ENCODE results near the gene CARMIL3.
"Not testable (repeated sequence)": the region's sequence is repeated elsewhere in the genome, so short reads cannot be mapped to it uniquely, and the experiment has no call there.

CARMIL3 gene, protein sequence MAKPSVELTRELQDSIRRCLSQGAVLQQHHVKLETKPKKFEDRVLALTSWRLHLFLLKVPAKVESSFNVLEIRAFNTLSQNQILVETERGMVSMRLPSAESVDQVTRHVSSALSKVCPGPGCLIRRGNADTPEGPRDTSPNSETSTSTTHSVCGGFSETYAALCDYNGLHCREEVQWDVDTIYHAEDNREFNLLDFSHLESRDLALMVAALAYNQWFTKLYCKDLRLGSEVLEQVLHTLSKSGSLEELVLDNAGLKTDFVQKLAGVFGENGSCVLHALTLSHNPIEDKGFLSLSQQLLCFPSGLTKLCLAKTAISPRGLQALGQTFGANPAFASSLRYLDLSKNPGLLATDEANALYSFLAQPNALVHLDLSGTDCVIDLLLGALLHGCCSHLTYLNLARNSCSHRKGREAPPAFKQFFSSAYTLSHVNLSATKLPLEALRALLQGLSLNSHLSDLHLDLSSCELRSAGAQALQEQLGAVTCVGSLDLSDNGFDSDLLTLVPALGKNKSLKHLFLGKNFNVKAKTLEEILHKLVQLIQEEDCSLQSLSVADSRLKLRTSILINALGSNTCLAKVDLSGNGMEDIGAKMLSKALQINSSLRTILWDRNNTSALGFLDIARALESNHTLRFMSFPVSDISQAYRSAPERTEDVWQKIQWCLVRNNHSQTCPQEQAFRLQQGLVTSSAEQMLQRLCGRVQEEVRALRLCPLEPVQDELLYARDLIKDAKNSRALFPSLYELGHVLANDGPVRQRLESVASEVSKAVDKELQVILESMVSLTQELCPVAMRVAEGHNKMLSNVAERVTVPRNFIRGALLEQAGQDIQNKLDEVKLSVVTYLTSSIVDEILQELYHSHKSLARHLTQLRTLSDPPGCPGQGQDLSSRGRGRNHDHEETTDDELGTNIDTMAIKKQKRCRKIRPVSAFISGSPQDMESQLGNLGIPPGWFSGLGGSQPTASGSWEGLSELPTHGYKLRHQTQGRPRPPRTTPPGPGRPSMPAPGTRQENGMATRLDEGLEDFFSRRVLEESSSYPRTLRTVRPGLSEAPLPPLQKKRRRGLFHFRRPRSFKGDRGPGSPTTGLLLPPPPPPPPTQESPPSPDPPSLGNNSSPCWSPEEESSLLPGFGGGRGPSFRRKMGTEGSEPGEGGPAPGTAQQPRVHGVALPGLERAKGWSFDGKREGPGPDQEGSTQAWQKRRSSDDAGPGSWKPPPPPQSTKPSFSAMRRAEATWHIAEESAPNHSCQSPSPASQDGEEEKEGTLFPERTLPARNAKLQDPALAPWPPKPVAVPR (N-terminal part only)

DNA sequence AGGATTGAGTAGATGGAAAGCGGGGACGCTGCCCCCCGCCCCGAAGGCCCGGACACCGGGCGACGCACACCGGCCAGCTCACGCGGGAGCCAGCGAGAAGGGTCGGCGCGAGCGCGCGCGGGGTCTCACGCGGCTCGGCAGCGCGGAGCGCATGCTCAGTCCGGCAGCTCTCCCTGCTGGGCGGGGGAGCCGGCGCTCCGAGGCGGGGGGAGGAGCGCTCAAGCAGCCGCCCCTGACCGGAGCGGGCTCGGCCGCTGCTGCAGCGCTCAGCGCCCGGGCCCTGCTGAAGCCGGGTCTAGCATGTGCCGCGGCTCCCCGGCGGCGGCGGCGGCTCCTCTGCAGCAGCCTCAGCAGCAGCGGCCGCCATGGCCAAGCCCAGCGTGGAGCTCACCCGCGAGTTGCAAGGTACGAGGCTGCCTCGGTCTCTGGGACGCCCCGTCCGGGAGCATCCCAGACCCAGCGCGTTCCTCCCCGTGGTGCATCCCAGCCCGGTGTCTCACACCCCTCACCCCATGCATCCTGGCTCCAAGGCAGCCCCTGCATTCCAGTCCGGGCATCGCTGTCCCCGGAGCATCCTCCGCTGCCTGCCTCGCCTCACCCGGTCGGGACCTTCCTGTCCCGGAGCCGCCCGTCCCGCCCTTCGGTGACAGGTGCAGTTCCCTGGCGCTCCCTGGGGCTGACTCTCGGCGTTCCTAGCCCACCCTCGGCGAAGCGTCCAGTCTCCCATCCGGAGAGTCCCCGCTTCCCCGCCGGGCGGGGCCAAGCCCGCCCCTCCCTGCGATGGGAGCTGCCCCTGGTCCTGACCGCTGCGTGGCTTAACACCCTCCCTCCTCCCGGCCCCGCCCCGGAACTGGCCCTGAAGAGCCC is at the start of gene CARMIL3:
TSS of gene CARMIL3 (plus strand) at position 221 of the 867 bp plus-strand sequence. CDS start at position 366, 145 bp downstream.
- Histone ChIP-seq H3K27ac (ENCODE audit: low read length) (peak within 1 kb of the TSS; percentile 66), H3K79me2 (ENCODE audit: low read length) (no peaks in the 10 kb centered on the region), H3K4me2 (ENCODE audit: low read length) (peak within 1 kb of the TSS; percentile 93), H3K4me3 (ENCODE audit: low read length) (peak within 1 kb of the TSS; percentile 91), H3K36me3 (replicated peaks; ENCODE audit: low read depth, low read length) (no peaks in the 10 kb centered on the region), H3K4me1 (ENCODE audit: low read length) (peaks cover 31% of the 10 kb centered on the region), H2AFZ (ENCODE audit: low read depth, low read length) (peak within 1 kb of the TSS; percentile 89), H3K9ac (ENCODE audit: low read length) (peak within 1 kb of the TSS; percentile 96), H3K9me3 (ENCODE audit: insufficient read depth, low read length) (no peaks in the 10 kb centered on the region), H4K20me1 (ENCODE audit: insufficient read depth, low read length) (peaks cover 5% of the 10 kb centered on the region; the same call in 1 of the 2 replicates), H3K27me3 (ENCODE audit: low read depth, low read length) (no peaks in the 10 kb centered on the region)
- TF ChIP-seq CTCF (IDR thresholded peaks at IDR 0.05; ENCODE audit: low read depth, low read length) (no peak), EZH2phosphoT487 (IDR thresholded peaks at IDR 0.05; ENCODE audit: low read depth) (no peak)

DNA sequence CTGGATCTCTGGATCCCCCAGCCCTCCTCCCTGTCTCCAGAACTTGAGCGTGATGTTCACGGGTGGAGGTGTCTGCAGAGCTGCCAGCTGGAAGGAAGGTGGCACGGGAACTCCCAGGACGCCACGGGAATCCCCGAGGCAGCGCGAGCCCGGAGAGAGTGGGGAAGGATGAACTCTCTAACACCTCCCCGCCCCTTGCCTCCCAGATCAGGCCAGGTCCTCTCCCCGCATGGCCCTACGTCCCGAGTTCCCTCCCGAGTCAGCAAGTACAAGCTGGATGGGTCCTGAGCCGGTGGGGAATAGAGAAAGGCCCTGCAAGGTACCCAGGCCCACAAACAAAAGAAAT is 45.4 kb upstream of the CARMIL3 start:
- H3K4me2 ChIP-seq (ENCODE audit: low read length): peak overlapping the region; percentile 80
- H3K27ac ChIP-seq (ENCODE audit: low read length); H3K79me2 ChIP-seq (ENCODE audit: low read length); H3K9me3 ChIP-seq (ENCODE audit: insufficient read depth, low read length); H3K36me3 ChIP-seq (replicated peaks; ENCODE audit: low read depth, low read length); H2AFZ ChIP-seq (ENCODE audit: low read depth, low read length); H4K20me1 ChIP-seq (ENCODE audit: insufficient read depth, low read length); H3K4me1 ChIP-seq (ENCODE audit: low read length); H3K27me3 ChIP-seq (ENCODE audit: low read depth, low read length): not testable (repeated sequence)
- peak overlapping the region; percentile 72; the same call in 1 of the 2 replicates for H3K9ac ChIP-seq (ENCODE audit: low read length)
- H3K4me3 ChIP-seq (ENCODE audit: low read length): peak overlapping the region; percentile 78

DNA sequence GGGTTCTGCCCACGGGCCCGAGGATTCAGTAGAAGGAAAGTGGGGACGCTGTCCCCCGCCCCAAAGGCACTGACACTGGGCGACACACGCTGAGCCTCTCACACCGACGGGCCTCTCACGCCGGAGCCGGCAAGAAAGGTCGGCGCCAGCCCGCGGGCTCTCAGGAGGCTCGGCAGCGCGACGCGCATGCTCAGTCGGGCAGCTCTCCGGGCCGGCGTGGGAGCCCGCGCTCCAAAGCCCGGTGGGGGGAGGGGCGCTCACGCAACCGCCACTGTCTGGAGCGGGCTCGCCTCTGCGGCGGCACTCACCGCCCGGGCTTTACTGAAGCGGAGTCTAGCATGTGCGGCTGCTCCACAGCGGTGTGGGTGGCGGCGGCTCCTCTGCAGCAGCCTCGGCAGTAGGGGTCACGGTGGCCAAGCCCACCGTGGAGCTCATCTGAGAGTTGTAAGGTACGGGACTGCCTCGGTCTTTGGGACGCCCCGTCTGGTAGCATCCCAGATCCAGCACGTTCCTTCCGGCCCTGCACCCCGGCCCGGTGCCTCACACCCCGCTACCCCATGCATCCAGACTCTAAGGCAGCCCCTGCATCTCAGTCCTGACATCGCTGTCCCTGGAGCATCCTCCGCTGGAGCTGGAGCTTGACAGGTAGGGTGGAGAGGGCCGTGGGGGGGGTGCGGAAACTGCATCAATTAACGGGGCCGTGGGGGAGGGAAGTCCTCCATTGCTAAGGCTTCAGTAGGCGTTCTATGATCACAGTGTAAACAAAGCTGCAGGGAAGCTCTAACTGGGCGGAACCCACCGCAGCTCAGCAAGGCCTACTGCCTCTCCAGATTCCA is 44.8 kb upstream of the CARMIL3 start:
- H4K20me1 ChIP-seq (ENCODE audit: insufficient read depth, low read length); H3K36me3 ChIP-seq (replicated peaks; ENCODE audit: low read depth, low read length); H3K79me2 ChIP-seq (ENCODE audit: low read length); H3K9me3 ChIP-seq (ENCODE audit: insufficient read depth, low read length); H3K4me1 ChIP-seq (ENCODE audit: low read length); H2AFZ ChIP-seq (ENCODE audit: low read depth, low read length); H3K27me3 ChIP-seq (ENCODE audit: low read depth, low read length); H3K27ac ChIP-seq (ENCODE audit: low read length): not testable (repeated sequence)
- peak overlapping the region; percentile 80 for H3K4me2 ChIP-seq (ENCODE audit: low read length)
- peak overlapping the region; percentile 72 for H3K9ac ChIP-seq (ENCODE audit: low read length)
- H3K4me3 ChIP-seq (ENCODE audit: low read length): peak overlapping the region; percentile 78

- Histone ChIP-seq H3K4me2 (ENCODE audit: low read length) (no peak overlapping the region), H4K20me1 (ENCODE audit: insufficient read depth, low read length) (no peaks in the 10 kb centered on the region), H3K79me2 (ENCODE audit: low read length) (no peaks in the 10 kb centered on the region), H3K9ac (ENCODE audit: low read length) (no peak overlapping the region), H3K36me3 (replicated peaks; ENCODE audit: low read depth, low read length) (no peaks in the 10 kb centered on the region), H3K27me3 (ENCODE audit: low read depth, low read length) (no peaks in the 10 kb centered on the region), H3K4me3 (ENCODE audit: low read length) (no peak overlapping the region), H2AFZ (ENCODE audit: low read depth, low read length) (no peak overlapping the region), H3K9me3 (ENCODE audit: insufficient read depth, low read length) (no peaks in the 10 kb centered on the region), H3K27ac (ENCODE audit: low read length) (no peak overlapping the region), H3K4me1 (ENCODE audit: low read length) (no peaks in the 10 kb centered on the region; the same call in 1 of the 2 replicates)
- TF ChIP-seq CTCF (IDR thresholded peaks at IDR 0.05; ENCODE audit: low read depth, low read length): no peak
Observed at GRCh38 chr14:24011051-24011450, 40.8 kb upstream of the CARMIL3 start.

DNA sequence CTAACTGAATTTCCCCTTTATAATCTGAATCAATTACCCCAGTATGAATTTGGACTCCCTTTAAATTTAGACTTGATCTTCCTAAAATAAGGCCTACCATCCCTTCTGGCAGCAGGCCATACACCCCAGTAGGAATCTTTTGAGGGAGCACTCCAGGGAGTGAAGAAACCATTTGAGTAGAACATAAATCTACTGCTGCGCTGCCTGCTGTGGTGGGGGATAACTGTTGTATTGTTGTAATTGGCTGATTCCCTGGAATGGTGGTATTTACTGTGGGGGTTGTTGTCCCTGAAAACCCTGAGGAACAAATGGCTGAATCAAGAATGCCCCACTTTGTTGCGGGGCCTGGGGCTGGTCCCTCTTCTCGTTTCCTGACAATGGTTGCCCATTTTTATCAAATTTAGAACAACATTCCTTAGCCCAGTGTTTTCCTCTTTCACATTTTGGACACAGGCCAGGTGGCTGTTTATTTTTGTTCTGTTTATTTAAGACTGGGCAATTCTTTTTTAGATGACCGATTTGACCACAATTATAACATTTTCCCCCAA is 39.0 kb upstream of the CARMIL3 start:
- H3K9ac ChIP-seq (ENCODE audit: low read length); H3K9me3 ChIP-seq (ENCODE audit: insufficient read depth, low read length); H2AFZ ChIP-seq (ENCODE audit: low read depth, low read length); H3K4me1 ChIP-seq (ENCODE audit: low read length); H3K4me3 ChIP-seq (ENCODE audit: low read length); H3K4me2 ChIP-seq (ENCODE audit: low read length); H3K79me2 ChIP-seq (ENCODE audit: low read length); H3K36me3 ChIP-seq (replicated peaks; ENCODE audit: low read depth, low read length); H3K27me3 ChIP-seq (ENCODE audit: low read depth, low read length); H4K20me1 ChIP-seq (ENCODE audit: insufficient read depth, low read length); H3K27ac ChIP-seq (ENCODE audit: low read length): not testable (repeated sequence)
